ENCODE measurements around the gene TBKBP1. TPM values are rescaled to one million over a fixed set of nuclear protein-coding genes. Genes with fewer than 3 reads are reported as not detected.
"Not testable (repeated sequence)": the region's sequence is repeated elsewhere in the genome, so short reads cannot be mapped to it uniquely, and the experiment has no call there.

TBKBP1 gene
- total and polyA plus RNA-seq, 2 donors = 1.8 to 9.5 TPM

GRCh38 chr17:47675380-47676198 lies 18.4 kb upstream of the TBKBP1 start:
- Histone ChIP-seq H3K9me3 (ENCODE audit: control insufficient read depth in 2 of 2, insufficient read depth in 1 of 2, low read length in 1 of 2) (no peaks in the 10 kb centered on the region), H3K4me1 (ENCODE audit: control insufficient read depth in 2 of 2, insufficient read depth in 2 of 2, low read length in 2 of 2) (peaks cover 2 to 7% of the 10 kb centered on the region in 2 donors), H3K36me3 (ENCODE audit: control insufficient read depth in 2 of 2, insufficient read depth in 2 of 2, low read length in 1 of 2) (peaks cover 79 to 98% of the 10 kb centered on the region in 2 donors), H3K4me3 (ENCODE audit: low read length in 2 of 2) (no peak overlapping the region), H3K27ac (ENCODE audit: low read depth in 1 of 2, low read length in 1 of 2) (no peak overlapping the region), H3K27me3 (ENCODE audit: control insufficient read depth in 2 of 2, insufficient read depth in 1 of 2, low read length in 1 of 2) (no peaks in the 10 kb centered on the region)
- 100% methylated on average over 2 of the region's 2 CpGs for WGBS
- no peak for DNase-seq (ENCODE audit: low read depth in 6 of 9, low spot score in 9 of 9)

GRCh38 chr17:47676199-47676472 lies 17.8 kb upstream of the TBKBP1 start:
- peaks cover 79 to 97% of the 10 kb centered on the region in 2 donors for H3K36me3 ChIP-seq (ENCODE audit: control insufficient read depth in 2 of 2, insufficient read depth in 2 of 2, low read length in 1 of 2)
- H3K9me3 ChIP-seq (ENCODE audit: control insufficient read depth in 2 of 2, insufficient read depth in 1 of 2, low read length in 1 of 2) = no peaks in the 10 kb centered on the region
- 97% methylated on average over 4 of the region's 4 CpGs for WGBS
- no peak overlapping the region for H3K27ac ChIP-seq (ENCODE audit: low read depth in 1 of 2, low read length in 1 of 2)
- peaks cover 2 to 7% of the 10 kb centered on the region in 2 donors for H3K4me1 ChIP-seq (ENCODE audit: control insufficient read depth in 2 of 2, insufficient read depth in 2 of 2, low read length in 2 of 2)
- no peaks in the 10 kb centered on the region for H3K27me3 ChIP-seq (ENCODE audit: control insufficient read depth in 2 of 2, insufficient read depth in 1 of 2, low read length in 1 of 2)
- no peak overlapping the region for H3K4me3 ChIP-seq (ENCODE audit: low read length in 2 of 2)
- no peak for DNase-seq (ENCODE audit: low read depth in 6 of 9, low spot score in 9 of 9)

- Histone ChIP-seq H3K27ac (ENCODE audit: low read depth in 1 of 2, low read length in 1 of 2) (no peak overlapping the region), H3K4me3 (ENCODE audit: low read length in 2 of 2) (no peak overlapping the region), H3K36me3 (ENCODE audit: control insufficient read depth in 2 of 2, insufficient read depth in 2 of 2, low read length in 1 of 2) (peaks cover 77 to 96% of the 10 kb centered on the region in 2 donors), H3K27me3 (ENCODE audit: control insufficient read depth in 2 of 2, insufficient read depth in 1 of 2, low read length in 1 of 2) (no peaks in the 10 kb centered on the region), H3K9me3 (ENCODE audit: control insufficient read depth in 2 of 2, insufficient read depth in 1 of 2, low read length in 1 of 2) (no peaks in the 10 kb centered on the region), H3K4me1 (ENCODE audit: control insufficient read depth in 2 of 2, insufficient read depth in 2 of 2, low read length in 2 of 2) (peaks cover 2 to 7% of the 10 kb centered on the region in 2 donors)
- 93% methylated on average over 7 of the region's 7 CpGs for WGBS
- no peak for DNase-seq (ENCODE audit: low read depth in 6 of 9, low spot score in 9 of 9)
Measured at GRCh38 chr17:47676510-47677165, 17.3 kb upstream of the TBKBP1 start.

GRCh38 chr17:47678196-47678595 lies 15.8 kb upstream of the TBKBP1 start:
- H3K4me1 ChIP-seq (ENCODE audit: control insufficient read depth in 2 of 2, insufficient read depth in 2 of 2, low read length in 2 of 2) = peaks cover 2 to 7% of the 10 kb centered on the region in 2 donors
- WGBS = 98% methylated on average over 7 of the region's 7 CpGs
- no peak overlapping the region for H3K27ac ChIP-seq (ENCODE audit: low read depth in 1 of 2, low read length in 1 of 2)
- peaks cover 79 to 95% of the 10 kb centered on the region in 2 donors for H3K36me3 ChIP-seq (ENCODE audit: control insufficient read depth in 2 of 2, insufficient read depth in 2 of 2, low read length in 1 of 2)
- no peak overlapping the region for H3K4me3 ChIP-seq (ENCODE audit: low read length in 2 of 2)
- H3K9me3 ChIP-seq (ENCODE audit: control insufficient read depth in 2 of 2, insufficient read depth in 1 of 2, low read length in 1 of 2) = no peaks in the 10 kb centered on the region
- no peak for DNase-seq (ENCODE audit: low read depth in 6 of 9, low spot score in 9 of 9)
- H3K27me3 ChIP-seq (ENCODE audit: control insufficient read depth in 2 of 2, insufficient read depth in 1 of 2, low read length in 1 of 2) = no peaks in the 10 kb centered on the region

- Histone ChIP-seq H3K36me3 (ENCODE audit: control insufficient read depth in 2 of 2, insufficient read depth in 2 of 2, low read length in 1 of 2) (peaks cover 52 to 92% of the 10 kb centered on the region in 2 donors), H3K27me3 (ENCODE audit: control insufficient read depth in 2 of 2, insufficient read depth in 1 of 2, low read length in 1 of 2) (no peaks in the 10 kb centered on the region), H3K9me3 (ENCODE audit: control insufficient read depth in 2 of 2, insufficient read depth in 1 of 2, low read length in 1 of 2) (no peaks in the 10 kb centered on the region), H3K4me1 (ENCODE audit: control insufficient read depth in 2 of 2, insufficient read depth in 2 of 2, low read length in 2 of 2) (no peaks in the 10 kb centered on the region), H3K4me3 (ENCODE audit: low read length in 2 of 2) (no peak overlapping the region), H3K27ac (ENCODE audit: low read depth in 1 of 2, low read length in 1 of 2) (no peak overlapping the region)
- WGBS = 96% methylated on average over 2 of the region's 2 CpGs
- no peak for DNase-seq (ENCODE audit: low read depth in 6 of 9, low spot score in 9 of 9)
Measured at GRCh38 chr17:47682138-47682537, 11.8 kb upstream of the TBKBP1 start.

- H3K4me3 ChIP-seq (ENCODE audit: low read length in 2 of 2); H3K27ac ChIP-seq (ENCODE audit: low read depth in 1 of 2, low read length in 1 of 2); H3K4me1 ChIP-seq (ENCODE audit: control insufficient read depth in 2 of 2, insufficient read depth in 2 of 2, low read length in 2 of 2); H3K27me3 ChIP-seq (ENCODE audit: control insufficient read depth in 2 of 2, insufficient read depth in 1 of 2, low read length in 1 of 2); DNase-seq (ENCODE audit: low read depth in 6 of 9, low spot score in 9 of 9); H3K9me3 ChIP-seq (ENCODE audit: control insufficient read depth in 2 of 2, insufficient read depth in 1 of 2, low read length in 1 of 2): not testable (repeated sequence)
- H3K36me3 ChIP-seq (ENCODE audit: control insufficient read depth in 2 of 2, insufficient read depth in 2 of 2, low read length in 1 of 2) = peaks cover 50 to 87% of the 10 kb centered on the region in 2 donors
- 95% methylated on average over 4 of the region's 4 CpGs for WGBS
Measured at GRCh38 chr17:47682727-47683126, 11.2 kb upstream of the TBKBP1 start.

- Histone ChIP-seq H3K27me3 (ENCODE audit: control insufficient read depth in 2 of 2, insufficient read depth in 1 of 2, low read length in 1 of 2) (no peaks in the 10 kb centered on the region), H3K36me3 (ENCODE audit: control insufficient read depth in 2 of 2, insufficient read depth in 2 of 2, low read length in 1 of 2) (peaks cover 41 to 74% of the 10 kb centered on the region in 2 donors), H3K27ac (ENCODE audit: low read depth in 1 of 2, low read length in 1 of 2) (no peak overlapping the region), H3K4me1 (ENCODE audit: control insufficient read depth in 2 of 2, insufficient read depth in 2 of 2, low read length in 2 of 2) (no peaks in the 10 kb centered on the region), H3K9me3 (ENCODE audit: control insufficient read depth in 2 of 2, insufficient read depth in 1 of 2, low read length in 1 of 2) (no peaks in the 10 kb centered on the region), H3K4me3 (ENCODE audit: low read length in 2 of 2) (no peak overlapping the region)
- WGBS = 97% methylated on average over 4 of the region's 4 CpGs
- DNase-seq (ENCODE audit: low read depth in 6 of 9, low spot score in 9 of 9) = no peak
Measured at GRCh38 chr17:47684025-47684424, 9.9 kb upstream of the TBKBP1 start.

GRCh38 chr17:47684535-47685193 lies 9.3 kb upstream of the TBKBP1 start:
- Histone ChIP-seq H3K4me1 (ENCODE audit: control insufficient read depth in 2 of 2, insufficient read depth in 2 of 2, low read length in 2 of 2) (no peaks in the 10 kb centered on the region), H3K27me3 (ENCODE audit: control insufficient read depth in 2 of 2, insufficient read depth in 1 of 2, low read length in 1 of 2) (no peaks in the 10 kb centered on the region), H3K9me3 (ENCODE audit: control insufficient read depth in 2 of 2, insufficient read depth in 1 of 2, low read length in 1 of 2) (no peaks in the 10 kb centered on the region), H3K4me3 (ENCODE audit: low read length in 2 of 2) (no peak overlapping the region), H3K27ac (ENCODE audit: low read depth in 1 of 2, low read length in 1 of 2) (no peak overlapping the region), H3K36me3 (ENCODE audit: control insufficient read depth in 2 of 2, insufficient read depth in 2 of 2, low read length in 1 of 2) (peaks cover 38 to 68% of the 10 kb centered on the region in 2 donors)
- WGBS = 98% methylated on average over 4 of the region's 4 CpGs
- no peak for DNase-seq (ENCODE audit: low read depth in 6 of 9, low spot score in 9 of 9)

Measured in thymus (tissue), 11 donors.